Posterior cingulate gyrus (tissue), 11 donors: ENCODE data around the gene CWC22.
"Not testable (repeated sequence)": the region's sequence is repeated elsewhere in the genome, so short reads cannot be mapped to it uniquely, and the experiment has no call there.

Experiments
- DNase-seq, 10 donors: peaks; one replicate each; pipeline versions ENCODE4 v3.0.0 to v3.0.0-alpha.2; 2020 to 2021; ENCODE audit warnings: mixed read lengths in 3 of 10
- intact Hi-C: fragments of 100-400 bp; cut with DNase I; formaldehyde crosslinking; loops from one replicate; pipeline ENCODE4 v1.15.1; 2023

Gene CWC22

GRCh38 chr2:180006781-180007579, at the start of gene CWC22:
CWC22 (minus strand) TSS chr2:180007297; CDS start chr2:179993341, 13,956 bp downstream.
- DNase-seq = peak; percentile 76 to 97 (median 87)
- intact Hi-C loops = no loop called here

- no peak for DNase-seq
- intact Hi-C loops = no loop called here
Observed at GRCh38 chr2:180056367-180057118, 49.4 kb upstream of the CWC22 start.

GRCh38 chr2:180054576-180054975, 47.5 kb upstream of the CWC22 start:
- intact Hi-C loops, DNase-seq: not testable (repeated sequence)

- no peak for DNase-seq
- intact Hi-C loops = no loop called here
Observed at GRCh38 chr2:180050246-180050645, 43.1 kb upstream of the CWC22 start.

- intact Hi-C loops = no loop called here
- DNase-seq = no peak
Observed at GRCh38 chr2:180048251-180048650, 41.2 kb upstream of the CWC22 start.

- intact Hi-C loops = no loop called here
- DNase-seq = no peak
Observed at GRCh38 chr2:180046776-180047175, 39.7 kb upstream of the CWC22 start.

GRCh38 chr2:180046202-180046601, 39.1 kb upstream of the CWC22 start:
- intact Hi-C loops = no loop called here

GRCh38 chr2:180040146-180040925, 33.2 kb upstream of the CWC22 start:
- intact Hi-C loops = no loop called here
- no peak for DNase-seq

More at GRCh38 chr2:180046202-180046601, 39.1 kb upstream of the CWC22 start:
- no peak for DNase-seq

GRCh38 chr2:180038997-180039396, 31.9 kb upstream of the CWC22 start:
- DNase-seq = no peak
- intact Hi-C loops = no loop called here

GRCh38 chr2:180033993-180034894, 27.1 kb upstream of the CWC22 start:
- intact Hi-C loops = no loop called here
- no peak for DNase-seq

GRCh38 chr2:180029575-180029974, 22.5 kb upstream of the CWC22 start:
- intact Hi-C loops = no loop called here
- no peak for DNase-seq

GRCh38 chr2:180021850-180022249, 14.8 kb upstream of the CWC22 start:
- peak in 1 of 10 donors; percentile 45 for DNase-seq

GRCh38 chr2:180017784-180018183, 10.7 kb upstream of the CWC22 start:
- intact Hi-C loops = no loop called here

More at GRCh38 chr2:180021850-180022249, 14.8 kb upstream of the CWC22 start:
- intact Hi-C loops = no loop called here

GRCh38 chr2:180016937-180017336, 9.8 kb upstream of the CWC22 start:
- DNase-seq = no peak
- intact Hi-C loops = no loop called here

More at GRCh38 chr2:180017784-180018183, 10.7 kb upstream of the CWC22 start:
- DNase-seq = no peak

GRCh38 chr2:180015951-180016709, 9.0 kb upstream of the CWC22 start:
- intact Hi-C loops = no loop called here
- DNase-seq = no peak

- DNase-seq = no peak
- intact Hi-C loops = no loop called here
Observed at GRCh38 chr2:180012523-180012922, 5.4 kb upstream of the CWC22 start.

- intact Hi-C loops = no loop called here
- no peak for DNase-seq
Observed at GRCh38 chr2:180010701-180011100, 3.6 kb upstream of the CWC22 start.

- DNase-seq = no peak
- intact Hi-C loops = no loop called here
Observed at GRCh38 chr2:180006231-180006630, 866 bp downstream of the CWC22 start.

GRCh38 chr2:180005465-180005864, 1.6 kb downstream of the CWC22 start:
- intact Hi-C loops, DNase-seq: not testable (repeated sequence)
